ENCODE data around the gene RBM39. TPM values are rescaled to one million over a fixed set of nuclear protein-coding genes. Genes with fewer than 3 reads are reported as not detected.

RBM39 gene
- total and polyA plus RNA-seq, 2 of the 13 experiments (the other 11 are each of a cell fraction or from before 2014, with no cell fraction given), result 788 to 920 TPM

GRCh38 chr20:35768731-35769664, 26.9 kb upstream of the RBM39 start (continued):
- TF ChIP-seq ZNF275 (CRISPR knock-in tag; IDR thresholded peaks at IDR 0.05; ENCODE audit: borderline replicate concordance) (no peak), SNAPC2 (CRISPR knock-in tag; IDR thresholded peaks at IDR 0.05) (peak; percentile 51; the same call in 1 of the 2 replicates), HIVEP1 (CRISPR knock-in tag; IDR thresholded peaks at IDR 0.05) (peak; percentile 34; the same call in 1 of the 2 replicates), ZNF740 (CRISPR knock-in tag; IDR thresholded peaks at IDR 0.05) (no peak), ZNF24 (IDR thresholded peaks at IDR 0.05) (no peak), AGO1 (IDR thresholded peaks at IDR 0.05; ENCODE audit: low read depth, low read length, poor library complexity, severe bottlenecking) (no peak), RARA (CRISPR knock-in tag; IDR thresholded peaks at IDR 0.05) (peak; percentile 53; the same call in 1 of the 2 replicates), MATR3 (CRISPR knock-in tag; IDR thresholded peaks at IDR 0.05) (no peak), MED1 (CRISPR knock-in tag; IDR thresholded peaks at IDR 0.05) (peak; percentile 44; the same call in 1 of the 2 replicates), JARID2 (CRISPR knock-in tag; IDR thresholded peaks at IDR 0.05; ENCODE audit: insufficient replicate concordance) (no peak), CBX2 (IDR thresholded peaks at IDR 0.05; ENCODE audit: low read depth, low read length) (no peak), CBX2 (CRISPR knock-in tag; IDR thresholded peaks at IDR 0.05; ENCODE audit: low read depth) (no peak), ZNF34 (CRISPR knock-in tag; IDR thresholded peaks at IDR 0.05; ENCODE audit: borderline replicate concordance) (no peak), SAP130 (CRISPR knock-in tag; IDR thresholded peaks at IDR 0.05; ENCODE audit: low read depth) (peak; percentile 70), ZNF530 (CRISPR knock-in tag; IDR thresholded peaks at IDR 0.05; ENCODE audit: low read depth) (no peak), RAD51 (IDR thresholded peaks at IDR 0.05; ENCODE audit: borderline replicate concordance) (peak; percentile 36; the same call in 1 of the 2 replicates), PAXIP1 (CRISPR knock-in tag; conservative IDR thresholded peaks at IDR 0.05) (0 out of 2 replicates have a peak, but pooled peaks have one; percentile 16), ZNF710 (CRISPR knock-in tag; IDR thresholded peaks at IDR 0.05; ENCODE audit: borderline replicate concordance) (no peak), ZC3H4 (CRISPR knock-in tag; IDR thresholded peaks at IDR 0.05; ENCODE audit: borderline replicate concordance) (0 out of 2 replicates have a peak, but pooled peaks have one; percentile 37), ARID3A (IDR thresholded peaks at IDR 0.05; ENCODE audit: low read depth, low read length) (no peak)
